GM19468 (cell line): ENCODE results near the gene KDM2A.

Experiments
- ATAC-seq: cut with Tn5 transposase; IDR thresholded peaks from one replicate; pipeline ENCODE4 v1.9.1; 2021; ENCODE audit warnings: mild to moderate bottlenecking, moderate library complexity, moderate number of reproducible peaks; ENCODE audit not compliant: unreplicated experiment; ENCODE audit errors: extremely low read depth

KDM2A gene

GRCh38 chr11:67280788-67281551, 161.9 kb downstream of the KDM2A start:
- no peak for ATAC-seq

- ATAC-seq: no peak
These were observed 162.6 kb downstream of the KDM2A start for GRCh38 chr11:67281552-67282150.

GRCh38 chr11:67282155-67282875, 163.3 kb downstream of the KDM2A start:
- ATAC-seq: no peak

DNA sequence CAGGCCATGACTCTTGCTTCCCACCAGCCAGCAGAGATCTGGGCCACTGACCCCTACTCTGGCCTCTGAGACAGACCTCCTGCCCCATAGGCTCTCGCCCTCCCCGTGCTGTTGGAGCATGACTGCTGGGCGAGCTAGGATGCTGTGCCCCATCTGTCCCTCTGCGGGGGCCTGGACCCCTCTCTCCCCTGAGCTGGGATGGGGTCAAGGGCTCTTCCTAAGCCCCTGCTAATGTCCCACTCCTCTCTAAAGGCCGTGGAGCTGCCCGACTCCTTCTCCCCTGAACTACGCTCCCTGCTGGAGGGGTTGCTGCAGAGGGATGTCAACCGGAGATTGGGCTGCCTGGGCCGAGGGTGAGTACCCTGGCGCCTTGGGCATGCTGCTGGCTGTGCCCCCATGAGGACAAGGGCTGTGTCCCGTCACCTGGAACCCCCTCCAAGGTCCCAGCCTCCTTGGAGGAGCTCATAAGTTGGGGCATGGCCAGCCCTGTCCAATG, 163.9 kb downstream of the KDM2A start:
- no peak for ATAC-seq

- ATAC-seq: no peak
These were observed 164.5 kb downstream of the KDM2A start for GRCh38 chr11:67283481-67283963.

DNA sequence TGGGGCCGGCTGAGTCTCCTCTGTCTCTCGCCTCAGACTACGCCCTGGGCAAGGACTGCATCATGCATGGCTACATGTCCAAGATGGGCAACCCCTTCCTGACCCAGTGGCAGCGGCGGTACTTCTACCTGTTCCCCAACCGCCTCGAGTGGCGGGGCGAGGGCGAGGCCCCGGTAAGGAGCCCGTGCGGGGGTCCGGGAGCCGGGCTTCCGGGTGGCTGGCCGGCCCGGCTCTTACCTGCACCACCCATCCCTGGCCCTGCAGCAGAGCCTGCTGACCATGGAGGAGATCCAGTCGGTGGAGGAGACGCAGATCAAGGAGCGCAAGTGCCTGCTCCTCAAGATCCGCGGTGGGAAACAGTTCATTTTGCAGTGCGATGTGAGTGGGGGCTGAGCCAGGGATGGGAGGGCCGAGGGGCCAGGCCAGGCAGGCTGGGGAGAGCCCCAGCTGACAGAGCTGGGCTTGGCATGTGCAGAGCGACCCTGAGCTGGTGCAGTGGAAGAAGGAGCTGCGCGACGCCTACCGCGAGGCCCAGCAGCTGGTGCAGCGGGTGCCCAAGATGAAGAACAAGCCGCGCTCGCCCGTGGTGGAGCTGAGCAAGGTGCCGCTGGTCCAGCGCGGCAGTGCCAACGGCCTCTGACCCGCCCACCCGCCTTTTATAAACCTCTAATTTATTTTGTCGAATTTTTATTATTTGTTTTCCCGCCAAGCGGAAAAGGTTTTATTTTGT, 165.9 kb downstream of the KDM2A start:
- ATAC-seq: no peak

GRCh38 chr11:67285541-67286498, 166.8 kb downstream of the KDM2A start:
- no peak for ATAC-seq

DNA sequence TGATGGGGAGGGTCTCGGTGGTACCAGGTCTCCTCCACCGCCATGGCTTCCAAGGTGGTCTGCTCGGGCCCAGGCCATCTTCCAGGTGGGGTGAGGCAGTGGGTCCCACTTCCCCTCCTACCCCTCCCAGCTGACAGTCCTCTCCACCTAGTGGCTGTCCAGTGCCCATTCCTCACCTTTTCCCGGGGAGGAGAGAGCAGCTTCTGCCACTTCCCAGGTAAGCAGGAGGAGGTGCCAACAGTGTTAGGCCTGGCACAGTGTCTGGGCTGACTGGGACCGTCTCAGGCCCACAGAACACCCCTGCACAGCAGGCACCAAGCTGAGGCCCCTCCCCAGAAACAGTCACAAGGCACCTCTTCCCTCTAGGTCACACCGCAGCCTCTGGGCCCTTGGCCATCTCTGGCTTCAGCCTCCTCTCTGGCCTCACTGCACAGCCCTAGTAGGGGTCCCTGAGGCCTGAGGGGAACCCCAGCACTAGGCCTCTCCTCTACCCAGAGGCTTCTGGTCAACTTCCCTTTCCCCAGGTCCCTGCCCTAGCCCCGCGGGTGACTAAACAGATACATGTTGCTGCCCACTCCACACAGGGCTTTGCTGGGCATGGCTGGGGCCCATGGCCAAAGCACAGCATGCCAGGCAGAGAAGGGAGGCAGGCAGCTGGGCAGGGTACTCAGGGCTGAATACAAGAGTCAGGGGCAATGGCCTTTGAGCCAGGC, 167.7 kb downstream of the KDM2A start:
- ATAC-seq: no peak

- ATAC-seq: no peak
These were observed 168.5 kb downstream of the KDM2A start for GRCh38 chr11:67287355-67288197.

GRCh38 chr11:67288198-67288451, 169.1 kb downstream of the KDM2A start:
- no peak for ATAC-seq

DNA sequence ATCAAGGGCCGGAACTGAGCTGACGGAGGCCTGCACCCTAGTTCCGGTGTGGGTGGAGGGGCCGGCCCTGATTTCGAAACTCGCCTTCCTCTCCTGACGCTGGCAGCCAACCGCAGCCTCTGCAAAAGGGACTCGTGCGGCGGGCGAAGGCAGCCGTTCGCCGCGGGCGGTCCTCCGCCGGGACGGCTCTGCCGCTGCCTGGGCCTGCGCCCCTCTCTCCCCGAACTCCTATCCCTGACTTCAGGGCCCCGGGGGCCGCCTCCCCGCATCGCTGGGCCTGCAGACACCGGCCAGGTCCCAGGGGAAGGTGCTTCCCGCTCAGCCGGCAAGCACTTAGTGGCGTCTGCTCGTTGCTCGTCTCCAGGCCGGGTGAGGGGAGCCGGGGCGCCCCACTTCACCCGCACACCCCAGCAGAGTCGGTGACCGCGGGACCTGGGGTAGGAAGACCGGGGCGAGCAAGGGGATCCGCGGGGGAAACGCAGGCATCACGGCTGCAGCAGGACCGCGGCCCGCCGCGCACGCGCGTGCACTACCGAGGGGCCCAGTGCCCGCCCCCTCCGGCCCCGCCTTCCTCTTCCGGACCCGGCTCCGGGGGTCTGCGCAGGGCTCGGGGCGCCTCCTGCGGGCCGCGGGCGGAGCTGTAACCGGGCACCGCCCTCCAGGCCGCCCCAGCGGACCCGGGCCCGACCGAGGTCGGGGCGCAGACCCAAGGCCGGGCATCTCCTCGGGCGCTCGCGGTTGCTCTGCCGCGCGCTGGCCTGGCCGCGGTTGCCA, 169.6 kb downstream of the KDM2A start:
- ATAC-seq: peak; percentile 74

- peak; percentile 8 for ATAC-seq
These were observed 170.2 kb downstream of the KDM2A start, which contains the start of gene ANKRD13D for GRCh38 chr11:67289226-67289650. Gene ANKRD13D, plus strand, starts transcription at chr11:67289303. Its CDS starts 158 bp downstream, at chr11:67289461.

- no peak for ATAC-seq
These were observed 170.8 kb downstream of the KDM2A start for GRCh38 chr11:67289651-67290479.

DNA sequence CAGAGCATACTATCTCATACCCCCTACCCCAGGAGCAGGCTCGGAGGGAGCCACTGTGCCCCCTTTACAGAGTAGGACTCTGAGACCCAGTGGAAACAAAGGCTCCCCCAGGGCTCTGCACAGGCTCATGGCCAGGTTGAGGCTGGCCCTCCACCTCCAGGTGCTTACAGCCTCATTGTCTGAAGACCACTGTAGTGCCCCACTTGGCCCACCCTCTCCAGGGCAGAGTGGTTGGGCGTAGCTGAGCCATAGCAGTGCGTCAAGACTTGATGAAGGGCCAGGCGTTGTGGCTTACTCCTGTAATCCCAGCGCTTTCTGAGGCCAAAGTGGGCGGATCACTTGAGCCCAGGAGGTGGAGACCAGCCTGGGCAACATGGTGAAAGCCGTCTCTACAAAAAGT, 171.7 kb downstream of the KDM2A start:
- no peak for ATAC-seq

GRCh38 chr11:67291481-67292381, 172.7 kb downstream of the KDM2A start:
- no peak for ATAC-seq
